ENCODE results near the gene PNMA1.

The PNMA1 gene

DNA sequence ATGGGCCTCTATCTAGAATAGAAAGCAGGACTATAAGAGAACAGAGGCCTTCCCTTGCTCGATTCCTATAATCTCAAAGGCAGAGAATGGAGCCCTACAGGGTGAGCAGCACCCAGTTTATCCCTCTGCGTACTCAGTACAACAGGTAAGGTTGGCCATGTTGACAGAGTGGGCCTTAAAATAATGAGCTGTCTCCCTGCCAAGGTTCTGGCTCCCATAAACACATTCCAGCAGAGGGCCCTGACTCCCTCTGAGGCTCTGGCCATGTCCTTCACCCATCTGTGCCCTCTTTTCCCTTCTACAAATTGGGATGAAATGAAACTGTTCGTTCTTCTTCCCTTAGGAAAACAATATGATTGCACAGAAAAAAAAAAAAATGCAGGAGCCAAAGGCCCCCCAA is 16.9 kb upstream of the PNMA1 start:
- no peak overlapping the region for H3K4me3 ChIP-seq (ENCODE audit: low read depth, low read length)
- TF ChIP-seq, protein P1, sequence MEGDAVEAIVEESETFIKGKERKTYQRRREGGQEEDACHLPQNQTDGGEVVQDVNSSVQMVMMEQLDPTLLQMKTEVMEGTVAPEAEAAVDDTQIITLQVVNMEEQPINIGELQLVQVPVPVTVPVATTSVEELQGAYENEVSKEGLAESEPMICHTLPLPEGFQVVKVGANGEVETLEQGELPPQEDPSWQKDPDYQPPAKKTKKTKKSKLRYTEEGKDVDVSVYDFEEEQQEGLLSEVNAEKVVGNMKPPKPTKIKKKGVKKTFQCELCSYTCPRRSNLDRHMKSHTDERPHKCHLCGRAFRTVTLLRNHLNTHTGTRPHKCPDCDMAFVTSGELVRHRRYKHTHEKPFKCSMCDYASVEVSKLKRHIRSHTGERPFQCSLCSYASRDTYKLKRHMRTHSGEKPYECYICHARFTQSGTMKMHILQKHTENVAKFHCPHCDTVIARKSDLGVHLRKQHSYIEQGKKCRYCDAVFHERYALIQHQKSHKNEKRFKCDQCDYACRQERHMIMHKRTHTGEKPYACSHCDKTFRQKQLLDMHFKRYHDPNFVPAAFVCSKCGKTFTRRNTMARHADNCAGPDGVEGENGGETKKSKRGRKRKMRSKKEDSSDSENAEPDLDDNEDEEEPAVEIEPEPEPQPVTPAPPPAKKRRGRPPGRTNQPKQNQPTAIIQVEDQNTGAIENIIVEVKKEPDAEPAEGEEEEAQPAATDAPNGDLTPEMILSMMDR (IDR thresholded peaks at IDR 0.05; ENCODE audit: borderline replicate concordance, insufficient read depth, low read depth, low read length): no peak

GRCh38 chr14:73729556-73730265 is 15.5 kb upstream of the PNMA1 start:
- no peak overlapping the region for H3K4me3 ChIP-seq (ENCODE audit: low read depth, low read length)

DNA sequence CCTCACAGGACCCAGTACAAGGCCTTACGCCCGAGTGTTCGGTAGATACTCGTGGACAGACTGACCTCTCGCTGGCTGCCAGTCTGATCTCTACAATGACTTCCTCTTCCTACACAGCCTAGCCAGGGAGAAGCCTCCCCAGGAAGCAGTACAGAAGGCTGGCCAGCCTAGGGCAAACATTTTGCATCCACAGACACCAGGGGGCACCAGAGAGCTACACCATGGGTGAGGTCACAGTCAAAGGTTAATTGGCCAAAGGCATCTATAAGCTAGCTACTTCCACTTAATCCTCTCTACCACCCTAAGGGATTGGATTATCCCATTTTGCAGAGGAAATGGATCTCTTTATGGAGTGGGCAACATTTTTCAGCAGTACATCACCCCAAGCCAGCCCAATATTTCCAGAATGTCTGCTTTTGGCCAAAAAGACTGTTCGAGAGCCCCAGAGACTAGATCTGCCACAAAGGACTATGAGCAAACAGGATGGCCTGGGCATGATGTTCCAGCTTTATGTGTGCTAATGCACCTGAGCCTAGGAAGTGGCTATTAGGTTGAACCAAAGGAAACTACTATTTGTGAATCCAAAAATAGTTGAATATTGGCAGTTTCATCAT is 14.6 kb upstream of the PNMA1 start:
- H3K4me3 ChIP-seq (ENCODE audit: low read depth, low read length): no peak overlapping the region
- TF ChIP-seq, protein P1 (IDR thresholded peaks at IDR 0.05; ENCODE audit: borderline replicate concordance, insufficient read depth, low read depth, low read length): peak; percentile 83

More at GRCh38 chr14:73729556-73730265, 15.5 kb upstream of the PNMA1 start:
- TF ChIP-seq, protein P1 (IDR thresholded peaks at IDR 0.05; ENCODE audit: borderline replicate concordance, insufficient read depth, low read depth, low read length): no peak

DNA sequence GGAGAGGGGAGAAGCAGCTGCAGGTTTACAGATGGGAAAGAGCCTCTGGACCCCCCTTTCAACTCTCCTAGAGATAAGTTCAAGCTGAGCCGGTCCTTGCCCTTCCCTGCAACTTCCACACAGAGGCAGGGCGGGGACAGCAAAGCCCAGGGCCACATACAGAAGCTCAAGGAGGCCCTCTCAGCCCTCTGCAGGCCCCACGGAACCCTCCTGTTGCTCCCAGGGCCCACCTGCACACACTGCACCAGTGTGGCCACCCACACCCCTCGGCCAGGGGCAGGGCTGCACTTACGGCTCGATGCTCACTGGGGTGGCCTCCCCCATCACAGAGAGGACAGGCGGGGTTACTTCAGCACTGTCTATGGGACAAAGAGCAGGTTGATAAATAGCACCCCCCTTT is 13.0 kb upstream of the PNMA1 start:
- TF ChIP-seq, protein P1 (IDR thresholded peaks at IDR 0.05; ENCODE audit: borderline replicate concordance, insufficient read depth, low read depth, low read length): no peak
- H3K4me3 ChIP-seq (ENCODE audit: low read depth, low read length): no peak overlapping the region

DNA sequence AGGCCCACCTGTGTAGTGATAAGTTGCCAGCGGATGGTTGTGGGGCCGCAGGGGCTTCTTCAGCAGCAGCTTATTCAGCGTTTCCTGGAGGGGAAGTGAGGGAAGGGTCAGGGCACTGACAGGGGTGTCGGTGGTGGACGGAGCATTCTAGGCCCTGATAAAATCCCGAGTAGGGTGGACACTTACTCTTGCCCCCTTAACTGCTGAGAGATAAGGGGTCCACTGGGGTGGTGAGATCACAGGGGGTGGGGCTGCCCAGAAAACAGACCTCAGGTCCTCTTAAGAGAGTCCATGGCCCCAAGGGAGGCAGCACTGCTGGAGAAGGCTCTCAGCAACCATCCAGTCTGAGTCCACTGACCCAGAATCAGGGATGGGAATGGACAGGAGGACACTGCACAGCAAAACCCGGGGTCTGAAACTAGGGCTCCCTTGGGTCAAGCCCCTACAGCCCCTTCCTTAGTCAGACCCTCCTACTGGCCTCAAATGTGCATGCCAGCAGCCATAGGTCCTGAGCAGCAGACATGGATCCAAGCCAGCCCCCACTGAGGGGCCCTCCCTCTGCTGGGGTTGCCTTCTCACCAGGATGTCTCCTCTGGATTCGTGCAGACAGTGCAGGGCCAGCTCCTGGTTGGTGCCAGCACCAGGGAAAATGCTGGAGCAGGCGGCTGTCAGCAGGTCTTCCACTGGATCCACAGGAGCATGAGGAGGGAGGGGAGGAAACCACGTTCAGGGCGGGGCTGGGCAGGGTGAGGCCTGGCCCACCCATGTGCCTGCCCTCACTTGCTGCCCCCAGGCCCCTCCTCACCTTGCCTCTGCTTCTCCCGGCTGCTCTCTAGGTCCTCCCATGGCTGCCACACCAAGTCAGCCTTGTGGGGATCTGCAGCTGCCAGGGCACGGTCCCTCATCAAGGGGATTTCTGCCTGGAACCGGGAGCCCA is 12.1 kb upstream of the PNMA1 start:
- no peak overlapping the region for H3K4me3 ChIP-seq (ENCODE audit: low read depth, low read length)
- TF ChIP-seq, protein P1 (IDR thresholded peaks at IDR 0.05; ENCODE audit: borderline replicate concordance, insufficient read depth, low read depth, low read length): no peak

DNA sequence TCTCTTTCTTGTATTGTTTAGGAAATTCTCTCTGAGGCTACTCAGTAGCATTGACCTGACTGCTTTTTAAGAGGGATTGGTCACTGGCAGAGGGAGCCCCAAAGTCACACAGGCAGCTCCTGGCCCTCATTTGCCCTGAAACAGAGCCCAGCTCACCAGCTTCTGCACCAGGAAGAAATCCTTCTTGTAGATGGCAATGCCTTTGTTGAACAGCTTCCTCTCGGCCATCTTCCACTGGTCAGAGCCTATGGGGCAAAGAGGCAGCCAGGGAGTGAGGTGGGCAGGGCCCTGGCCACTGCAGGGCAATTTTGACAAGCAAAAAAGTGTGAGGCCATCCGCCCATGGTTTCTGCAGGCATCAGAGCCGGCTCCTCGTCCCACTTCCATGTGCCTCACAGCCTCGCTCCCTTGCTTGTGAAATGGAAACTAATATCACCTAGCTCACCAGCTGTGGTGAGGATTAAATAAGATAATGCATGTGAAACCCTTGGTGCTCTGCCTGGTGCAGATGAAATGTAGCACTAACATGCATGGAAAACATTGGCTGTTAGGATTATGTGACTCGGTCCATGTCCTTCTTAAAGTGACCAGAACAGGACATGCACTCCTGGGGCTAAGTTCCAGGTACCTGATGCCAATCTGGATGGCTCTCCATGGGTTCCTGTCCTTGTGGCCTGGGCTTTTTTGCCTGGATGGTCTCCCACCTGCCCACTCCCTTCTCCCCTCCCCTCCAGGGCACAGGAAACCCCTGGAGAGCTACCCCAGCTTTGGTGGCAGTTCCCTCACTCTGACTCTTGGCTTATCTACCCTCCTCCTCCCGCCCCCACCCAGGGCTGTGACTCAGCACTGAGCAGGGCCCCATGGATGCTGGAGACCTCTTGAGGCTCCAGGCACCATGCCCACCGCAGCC is 11.2 kb upstream of the PNMA1 start:
- H3K4me3 ChIP-seq (ENCODE audit: low read depth, low read length): no peak overlapping the region
- TF ChIP-seq, protein P1 (IDR thresholded peaks at IDR 0.05; ENCODE audit: borderline replicate concordance, insufficient read depth, low read depth, low read length): no peak
